NCI-H187 (cell line): ENCODE measurements around the gene RNFT2.

Experiments used
- DNase-seq, 2 experiments: peaks; one replicate each; lab custom pipeline; 2025; lab: John Stamatoyannopoulos, UW

RNFT2 gene

DNA sequence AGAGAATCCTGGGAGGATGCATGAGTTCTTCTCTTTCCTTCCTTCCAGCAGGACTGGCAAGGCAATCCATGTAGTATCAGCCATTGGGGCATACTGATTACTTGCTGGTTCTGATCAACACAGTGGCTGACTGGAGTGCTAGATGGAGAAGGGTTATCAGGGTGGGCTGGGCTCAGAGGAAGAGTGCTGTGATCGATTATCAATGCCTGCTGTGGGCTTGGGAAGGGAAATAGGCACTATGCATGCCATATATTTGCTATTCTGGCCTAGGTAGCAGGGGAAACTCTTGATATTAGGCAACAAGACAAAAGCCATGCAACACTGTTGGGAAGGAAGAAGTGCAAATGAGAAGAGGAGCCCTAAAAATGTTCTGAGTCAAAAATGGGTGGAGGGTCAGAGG lies 97.4 kb downstream of the RNFT2 start:
- DNase-seq: no peak

DNA sequence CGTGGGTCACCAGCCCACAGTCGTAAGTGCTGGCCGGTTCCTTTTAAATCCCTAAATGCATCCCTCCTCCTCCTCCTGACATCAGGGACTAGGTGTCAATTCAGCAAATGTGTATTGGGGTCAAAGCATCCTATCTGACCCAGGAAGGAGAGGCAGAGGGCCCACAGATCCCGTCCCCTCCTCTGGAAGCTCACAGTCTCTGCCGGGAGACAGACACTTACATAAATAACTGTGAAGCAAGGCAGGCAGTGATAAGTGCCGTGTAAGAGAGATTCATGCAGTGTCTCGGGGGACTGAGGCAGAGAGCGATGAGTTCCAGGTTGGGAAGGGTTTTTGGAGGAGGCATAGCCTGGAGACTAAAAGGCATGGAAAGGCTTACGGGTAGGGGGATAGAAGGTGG lies 99.0 kb downstream of the RNFT2 start:
- DNase-seq: no peak

DNA sequence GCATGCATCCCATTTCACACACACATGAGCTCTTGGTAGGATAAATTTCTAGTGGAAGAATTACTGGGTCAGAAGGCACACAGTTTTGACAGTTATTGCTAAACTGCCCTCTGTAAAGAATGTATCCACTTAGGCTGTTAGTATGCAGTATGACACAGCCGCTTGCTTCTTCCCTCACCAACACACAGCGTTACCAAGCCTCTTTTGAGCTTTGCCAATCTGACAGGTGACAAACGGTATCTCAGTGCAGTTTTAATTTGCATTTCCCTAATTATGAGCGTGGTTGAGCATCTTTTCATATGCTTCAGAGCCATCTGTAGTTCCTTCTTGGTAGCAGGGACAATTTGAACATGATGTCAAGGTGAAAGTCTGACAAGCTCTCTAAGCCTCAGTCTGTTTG lies 100.2 kb downstream of the RNFT2 start:
- no peak for DNase-seq

DNA sequence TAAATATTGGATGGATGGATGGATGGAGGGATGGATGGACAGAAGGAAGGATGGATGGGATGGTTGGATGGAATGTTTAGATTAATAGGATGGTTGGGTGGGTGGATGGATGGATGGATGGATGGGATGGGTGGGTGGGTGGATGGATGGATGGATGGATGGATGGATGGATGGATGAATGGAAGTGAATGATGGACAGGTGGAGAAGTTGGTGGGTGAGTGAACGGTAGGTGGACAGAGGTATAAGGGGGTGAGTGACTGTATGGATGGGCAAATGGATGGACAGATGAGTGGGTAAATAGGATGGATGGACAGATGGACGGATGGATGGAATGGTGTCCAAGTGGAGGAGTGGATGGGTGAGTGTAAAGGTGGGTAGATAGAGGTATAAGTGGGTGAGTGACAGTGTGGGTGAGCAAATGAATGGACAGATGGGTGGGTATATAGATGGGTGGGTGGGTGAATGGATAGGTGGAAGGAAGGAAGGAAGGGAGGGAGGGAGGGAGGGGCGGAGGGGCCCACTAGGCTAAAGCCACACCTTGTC lies 101.2 kb downstream of the RNFT2 start:
- no peak for DNase-seq

DNA sequence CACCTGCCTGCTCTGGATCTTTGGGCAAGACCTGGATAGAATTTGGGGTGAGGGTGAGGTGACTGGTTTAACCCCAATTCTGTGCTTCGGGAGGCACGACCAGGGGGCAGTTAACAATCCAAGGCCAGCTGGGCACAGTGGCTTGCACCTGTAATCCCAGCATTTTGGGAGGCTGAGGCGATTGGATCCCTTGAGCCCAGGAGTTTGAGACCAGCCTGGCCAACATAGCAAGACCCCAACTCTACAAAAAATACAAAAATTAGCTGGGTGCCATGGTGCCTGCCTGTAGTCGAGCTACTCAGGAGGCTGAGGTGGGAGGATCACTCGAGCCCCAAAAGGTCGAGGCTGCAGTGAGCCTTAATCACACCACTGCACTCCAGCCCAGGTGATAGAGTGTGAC lies 105.0 kb downstream of the RNFT2 start:
- no peak for DNase-seq

DNA sequence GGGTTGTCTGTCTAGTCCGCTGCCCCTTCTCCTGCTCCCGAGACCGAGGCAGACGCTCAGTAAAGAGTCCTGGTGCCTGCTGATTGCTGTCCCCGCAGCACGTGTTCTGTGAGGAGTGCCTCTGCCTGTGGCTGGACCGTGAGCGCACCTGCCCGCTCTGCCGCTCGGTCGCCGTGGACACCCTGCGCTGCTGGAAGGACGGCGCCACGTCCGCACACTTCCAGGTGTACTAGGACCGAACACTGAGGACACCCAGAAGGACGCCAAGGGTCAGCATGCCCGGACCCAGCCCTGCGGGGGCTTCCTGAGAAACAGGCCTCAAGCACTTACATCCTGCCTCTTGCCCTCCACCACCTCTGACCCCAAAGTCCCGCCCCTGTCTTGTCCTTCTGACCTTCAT lies 111.1 kb downstream of the RNFT2 start:
- no peak for DNase-seq

DNA sequence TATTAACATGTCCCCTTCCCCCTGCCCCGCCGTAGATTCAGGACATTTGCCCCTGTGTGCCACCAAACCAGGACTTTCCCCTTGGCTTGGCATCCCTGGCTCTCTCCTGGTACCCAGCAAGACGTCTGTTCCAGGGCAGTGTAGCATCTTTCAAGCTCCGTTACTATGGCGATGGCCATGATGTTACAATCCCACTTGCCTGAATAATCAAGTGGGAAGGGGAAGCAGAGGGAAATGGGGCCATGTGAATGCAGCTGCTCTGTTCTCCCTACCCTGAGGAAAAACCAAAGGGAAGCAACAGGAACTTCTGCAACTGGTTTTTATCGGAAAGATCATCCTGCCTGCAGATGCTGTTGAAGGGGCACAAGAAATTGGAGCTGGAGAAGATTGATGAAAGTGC lies 114.2 kb downstream of the RNFT2 start:
- no peak for DNase-seq

DNA sequence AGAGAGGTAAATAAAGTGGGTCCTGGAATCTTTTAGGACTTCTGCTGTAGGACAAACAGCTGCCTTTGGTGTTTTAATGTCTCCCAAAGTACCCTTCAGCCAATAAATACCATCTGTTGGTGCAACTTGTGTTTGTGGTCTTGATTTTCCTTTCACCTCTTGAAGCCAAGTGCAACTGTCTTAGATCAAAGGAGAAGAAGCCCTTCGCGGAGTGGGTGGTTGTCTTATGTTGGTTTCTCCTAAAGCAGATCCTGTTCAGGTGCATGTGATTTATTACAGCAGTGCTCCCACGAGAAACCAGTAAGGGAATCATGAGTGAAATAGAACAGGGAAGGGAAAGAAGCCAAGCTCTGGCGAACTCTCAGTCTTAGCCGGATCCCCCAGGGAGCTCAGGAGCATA lies 115.4 kb downstream of the RNFT2 start:
- no peak for DNase-seq

DNA sequence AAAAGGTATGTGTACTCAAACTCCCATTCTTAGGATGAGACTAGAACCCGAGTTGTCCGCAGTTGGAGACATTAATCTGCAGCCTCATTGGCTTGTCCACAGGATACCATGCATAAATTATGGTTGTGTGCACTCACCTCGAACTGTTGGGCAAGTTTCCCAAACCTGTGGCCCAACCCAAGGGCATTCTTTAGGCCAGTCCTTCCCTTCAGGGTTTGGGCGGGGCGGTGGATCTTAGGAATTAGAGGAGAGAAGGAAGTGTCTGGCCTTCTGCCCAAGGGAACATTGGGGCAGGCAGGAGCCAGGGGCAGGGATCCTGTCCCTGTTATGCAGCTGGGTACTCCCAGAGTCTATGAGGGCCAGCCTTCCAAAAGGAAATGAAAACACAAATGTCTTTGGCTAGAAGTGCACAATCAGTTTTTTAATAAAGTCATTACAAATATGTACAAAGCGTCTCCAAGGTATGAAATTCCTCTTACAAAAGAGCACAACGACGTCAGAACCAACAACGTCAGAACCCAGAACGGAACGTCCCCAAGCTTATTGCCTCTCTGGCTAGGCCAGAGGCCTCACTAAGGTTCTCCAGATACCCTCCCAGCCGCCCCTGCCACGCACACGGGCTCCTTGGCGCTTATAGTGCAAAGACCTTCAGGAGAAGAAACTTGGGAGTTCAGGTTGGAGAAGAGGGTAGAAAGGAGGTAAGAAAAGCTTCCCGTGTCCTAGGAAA lies 117.8 kb downstream of the RNFT2 start:
- DNase-seq: no peak

DNA sequence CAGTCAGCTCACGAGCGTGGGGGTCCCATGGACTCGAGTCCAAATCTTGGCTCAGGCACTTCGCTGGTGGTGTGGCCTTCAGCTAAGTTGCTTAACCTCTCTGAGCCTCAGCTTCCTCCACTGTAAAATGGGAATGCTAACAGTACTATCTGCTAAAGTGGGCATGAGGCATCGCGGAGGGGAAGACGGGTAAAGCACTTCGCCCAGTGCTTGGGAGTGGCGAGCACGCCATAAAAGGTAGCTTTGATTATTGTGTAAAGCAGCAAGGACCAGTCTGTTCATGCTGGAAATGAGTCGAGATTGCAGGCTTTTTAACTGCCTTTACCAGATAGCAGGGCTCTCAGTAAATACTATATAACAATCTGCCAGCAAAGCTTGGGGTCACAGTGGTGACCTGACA lies 118.6 kb downstream of the RNFT2 start:
- no peak for DNase-seq

DNA sequence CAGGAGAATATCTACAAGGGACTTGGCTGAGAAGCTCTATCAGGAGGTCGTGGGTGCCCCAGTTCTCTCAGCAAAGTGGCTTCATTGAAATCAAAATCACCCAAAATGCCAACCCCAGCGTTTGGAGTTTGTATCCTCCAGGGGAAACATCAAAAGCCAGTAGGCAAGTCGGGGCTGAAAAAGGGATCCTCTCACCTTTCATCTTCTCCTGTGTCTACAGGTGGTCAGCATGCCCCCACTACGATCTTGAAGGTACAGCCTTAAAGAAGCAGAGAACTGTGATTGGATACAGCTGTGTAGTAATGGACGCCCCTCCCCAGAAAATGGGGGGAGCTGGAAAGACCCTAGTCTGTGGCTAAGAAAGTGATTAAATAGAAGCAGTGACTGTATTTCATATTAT lies 121.0 kb downstream of the RNFT2 start:
- DNase-seq: no peak

DNA sequence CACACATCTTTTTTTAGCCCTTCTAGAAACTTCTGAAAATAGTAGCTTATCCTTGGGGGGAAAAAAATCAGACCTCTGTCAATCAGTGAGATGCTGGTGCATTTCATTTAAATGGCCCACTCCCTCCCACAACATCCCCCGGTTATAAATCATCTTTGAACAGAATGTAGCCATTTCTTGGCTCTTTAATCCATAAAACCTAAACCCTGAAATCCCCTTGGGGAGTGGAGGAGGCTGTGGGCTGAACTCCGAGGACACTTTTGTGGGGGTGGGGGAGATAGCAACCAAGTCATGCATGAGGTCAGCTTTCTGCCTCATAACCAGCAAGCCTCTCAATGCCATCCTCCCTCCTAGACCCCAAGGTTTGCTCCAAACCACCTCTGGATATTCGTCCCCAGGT lies 122.1 kb downstream of the RNFT2 start:
- no peak for DNase-seq

DNA sequence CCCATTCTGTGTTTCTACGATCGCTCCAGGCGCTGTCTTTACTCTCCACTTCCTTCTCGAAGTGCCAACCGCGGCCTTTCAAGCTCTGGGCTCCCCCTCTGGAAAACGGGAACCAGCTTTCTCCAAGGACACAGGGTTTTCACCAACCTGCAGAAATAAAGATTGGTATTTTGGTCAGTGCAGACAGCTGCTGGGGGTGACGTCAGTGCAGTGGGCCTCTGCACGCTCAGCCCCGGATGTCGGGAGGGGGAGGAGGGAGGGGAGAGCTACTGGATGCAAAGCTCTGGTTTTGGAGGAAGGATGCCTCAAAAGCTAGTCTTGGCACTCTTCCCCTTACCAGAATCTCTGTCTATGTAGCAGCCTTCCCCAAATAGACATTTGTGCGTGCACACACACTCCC lies 123.2 kb downstream of the RNFT2 start:
- DNase-seq: no peak

DNA sequence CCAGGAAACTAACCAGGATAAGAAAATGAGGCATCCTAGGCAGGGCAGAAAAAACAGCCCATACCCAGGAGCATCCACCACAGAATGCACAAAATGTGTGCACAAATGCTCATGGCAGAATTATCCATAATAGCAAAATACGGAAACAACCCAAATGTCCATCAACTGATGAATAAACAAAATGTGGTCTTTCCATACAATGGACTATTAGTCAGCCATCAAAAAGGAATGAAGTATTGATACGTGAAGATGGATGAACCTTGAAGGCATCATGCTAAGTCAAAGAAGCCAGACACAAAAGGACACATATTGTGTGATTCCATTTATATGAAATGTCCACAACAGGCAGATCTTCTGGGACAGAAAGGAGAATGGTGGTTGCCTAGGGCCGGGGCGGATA lies 124.1 kb downstream of the RNFT2 start:
- DNase-seq: no peak

DNA sequence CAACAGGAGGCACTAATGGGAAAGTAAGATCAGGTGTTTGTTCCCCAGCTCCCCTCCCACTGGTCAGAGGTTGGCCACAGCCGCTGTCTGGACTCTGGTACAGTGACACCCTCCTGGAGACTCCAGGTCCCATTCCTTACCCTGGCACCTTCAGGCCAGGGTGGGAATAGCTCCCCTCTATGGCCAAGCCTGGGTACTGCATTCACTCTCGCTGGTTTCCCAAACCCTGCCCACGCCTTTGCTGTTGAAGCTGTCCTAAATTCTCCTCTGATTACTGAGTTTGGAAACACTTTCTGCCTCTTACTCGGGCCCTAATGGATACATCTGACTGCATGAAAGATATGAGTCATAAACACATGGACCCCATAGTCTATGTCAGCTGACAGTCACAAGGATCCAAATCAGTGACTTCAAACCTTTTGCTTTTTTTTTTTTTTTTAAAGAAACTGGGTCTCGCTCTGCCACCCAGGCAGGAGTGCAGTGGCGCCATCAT lies 125.2 kb downstream of the RNFT2 start:
- DNase-seq: no peak

DNA sequence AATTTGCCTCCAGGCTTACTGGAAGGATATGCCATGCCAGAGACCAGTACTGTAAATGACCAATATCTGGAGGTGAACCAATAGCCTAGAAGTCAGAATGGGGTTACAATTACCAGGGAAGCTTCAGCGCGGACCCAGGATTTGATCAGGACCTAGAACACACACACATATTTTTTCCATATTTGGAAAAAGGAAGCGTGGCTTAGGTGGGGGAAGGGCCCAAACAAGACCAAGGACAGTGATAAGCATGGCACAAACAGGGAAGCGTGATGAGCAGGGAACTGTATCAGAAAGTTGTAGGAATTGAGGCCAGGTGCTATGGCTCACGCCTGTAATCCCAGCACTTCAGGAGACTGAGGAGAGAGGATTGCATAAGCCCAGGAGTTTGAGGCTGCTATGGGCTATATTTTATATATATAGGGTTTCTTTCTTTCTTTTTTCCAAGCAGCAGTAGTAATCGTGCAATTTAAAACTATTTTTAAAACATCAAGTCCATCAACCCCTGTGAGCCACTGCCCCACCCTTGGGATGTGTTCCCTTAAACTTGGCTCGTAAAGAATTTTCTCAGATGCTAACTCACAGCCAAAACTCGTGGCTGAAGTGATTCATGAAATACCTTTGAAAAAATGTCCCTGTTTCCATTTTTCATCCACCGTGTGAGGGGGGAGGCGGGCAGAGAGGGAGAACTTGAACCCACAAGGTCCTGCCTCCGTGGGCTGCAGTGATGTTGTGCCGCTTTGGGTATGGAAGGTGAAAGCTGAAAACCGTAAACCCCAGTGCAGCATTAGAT lies 126.5 kb downstream of the RNFT2 start:
- DNase-seq: no peak

DNA sequence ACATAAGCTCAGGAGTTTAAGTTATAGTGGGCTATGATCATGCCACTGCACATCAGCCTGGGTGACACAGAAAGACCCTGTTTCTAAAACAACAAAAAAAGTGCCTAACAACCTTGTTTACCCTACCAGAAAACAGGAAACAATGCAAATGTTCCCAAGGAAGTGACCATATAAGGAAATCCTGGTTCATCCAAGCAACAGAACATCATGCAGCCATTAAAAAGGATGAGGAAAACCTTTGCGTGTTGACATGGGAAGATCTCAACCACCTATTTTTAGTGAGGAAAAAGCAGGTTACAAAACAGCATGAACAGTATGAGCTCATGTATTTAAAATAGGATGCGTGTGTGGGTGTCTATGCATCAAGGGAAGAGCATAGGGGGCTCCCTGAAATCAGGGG lies 129.4 kb downstream of the RNFT2 start:
- no peak for DNase-seq

DNA sequence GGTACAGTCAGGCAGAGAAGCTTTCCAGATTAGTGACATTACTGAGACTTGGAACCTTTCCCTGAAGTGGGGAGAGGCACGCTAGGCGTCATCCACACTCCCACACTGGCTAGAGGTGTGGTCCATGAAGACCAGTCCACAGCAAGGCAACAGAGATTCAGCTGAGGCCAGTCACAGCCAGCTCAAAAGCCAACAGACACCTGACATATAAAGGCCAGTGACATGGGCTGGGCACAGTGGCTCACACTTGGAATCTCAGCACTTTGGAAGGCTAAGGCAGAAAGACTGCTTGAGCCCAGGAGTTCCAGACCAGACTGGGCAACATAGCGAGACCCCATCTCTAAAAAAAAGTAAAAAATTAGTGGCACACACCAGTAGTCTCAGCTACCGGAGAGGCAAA lies 132.2 kb downstream of the RNFT2 start:
- no peak for DNase-seq

DNA sequence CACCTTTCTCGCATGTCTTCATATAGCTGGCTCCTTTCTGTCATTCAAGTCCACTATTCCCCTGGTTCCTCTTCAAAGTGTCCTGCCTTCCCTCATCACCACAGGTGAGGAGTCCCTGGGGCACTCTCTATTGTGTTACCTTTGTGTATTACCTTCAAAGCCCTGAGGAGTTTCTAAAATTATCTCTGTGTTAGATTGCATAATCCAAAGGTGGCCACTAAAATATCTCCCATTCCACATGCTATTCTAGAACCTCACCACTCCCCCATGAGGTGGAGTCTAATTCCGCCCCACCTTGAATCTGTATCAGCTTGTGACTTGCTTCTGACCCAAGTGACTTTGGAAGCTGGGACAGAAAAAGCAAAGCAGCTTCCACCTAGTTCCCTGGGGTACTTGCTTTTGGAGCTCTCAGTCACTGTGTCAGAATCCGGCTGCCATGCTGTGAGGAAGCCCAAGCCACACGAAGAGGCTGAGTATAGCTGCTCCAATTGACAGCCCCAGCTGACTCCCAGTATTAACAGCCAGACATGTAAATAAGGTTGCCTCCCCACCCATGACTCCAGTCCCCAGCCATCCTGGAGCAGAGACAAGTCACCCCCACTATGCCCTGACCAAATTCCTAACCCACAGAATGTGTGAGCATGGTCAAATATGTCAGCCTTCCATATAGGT lies 136.3 kb downstream of the RNFT2 start:
- DNase-seq: no peak

DNA sequence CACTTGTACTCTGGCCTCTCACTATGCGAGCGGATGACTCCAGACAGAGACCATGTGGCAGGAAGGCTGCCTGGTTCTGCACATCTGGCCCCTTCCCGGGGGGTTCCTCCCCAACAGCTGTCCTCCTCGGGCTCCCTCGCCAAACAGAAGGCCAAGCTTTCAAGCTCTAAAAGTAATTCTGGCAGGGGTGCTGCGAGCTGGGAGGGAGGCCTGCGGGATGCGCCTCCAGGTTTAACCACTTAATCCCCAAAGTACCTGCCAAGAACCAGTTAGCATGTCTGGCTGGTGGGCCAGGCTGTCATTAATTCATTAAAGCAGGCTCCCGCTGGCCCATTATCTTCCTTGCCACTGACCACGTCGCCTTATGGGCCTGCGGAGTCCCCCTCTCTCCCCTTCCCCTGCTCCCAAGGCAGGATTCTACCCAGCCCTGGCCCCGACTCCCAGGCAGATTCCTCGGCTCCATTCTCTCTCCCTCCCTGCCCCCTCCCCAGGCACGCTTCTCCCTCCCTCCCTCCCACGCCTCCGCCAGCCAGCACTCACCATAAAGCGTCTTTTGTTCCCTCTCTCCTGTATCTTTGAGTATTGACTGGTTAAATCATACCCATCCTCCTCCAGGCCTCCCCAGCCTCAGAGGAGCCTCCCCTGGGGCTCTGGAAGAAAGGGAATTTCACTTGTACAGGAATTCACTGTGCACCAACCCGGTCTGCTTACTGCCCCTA lies 138.2 kb downstream of the RNFT2 start:
- no peak for DNase-seq

DNA sequence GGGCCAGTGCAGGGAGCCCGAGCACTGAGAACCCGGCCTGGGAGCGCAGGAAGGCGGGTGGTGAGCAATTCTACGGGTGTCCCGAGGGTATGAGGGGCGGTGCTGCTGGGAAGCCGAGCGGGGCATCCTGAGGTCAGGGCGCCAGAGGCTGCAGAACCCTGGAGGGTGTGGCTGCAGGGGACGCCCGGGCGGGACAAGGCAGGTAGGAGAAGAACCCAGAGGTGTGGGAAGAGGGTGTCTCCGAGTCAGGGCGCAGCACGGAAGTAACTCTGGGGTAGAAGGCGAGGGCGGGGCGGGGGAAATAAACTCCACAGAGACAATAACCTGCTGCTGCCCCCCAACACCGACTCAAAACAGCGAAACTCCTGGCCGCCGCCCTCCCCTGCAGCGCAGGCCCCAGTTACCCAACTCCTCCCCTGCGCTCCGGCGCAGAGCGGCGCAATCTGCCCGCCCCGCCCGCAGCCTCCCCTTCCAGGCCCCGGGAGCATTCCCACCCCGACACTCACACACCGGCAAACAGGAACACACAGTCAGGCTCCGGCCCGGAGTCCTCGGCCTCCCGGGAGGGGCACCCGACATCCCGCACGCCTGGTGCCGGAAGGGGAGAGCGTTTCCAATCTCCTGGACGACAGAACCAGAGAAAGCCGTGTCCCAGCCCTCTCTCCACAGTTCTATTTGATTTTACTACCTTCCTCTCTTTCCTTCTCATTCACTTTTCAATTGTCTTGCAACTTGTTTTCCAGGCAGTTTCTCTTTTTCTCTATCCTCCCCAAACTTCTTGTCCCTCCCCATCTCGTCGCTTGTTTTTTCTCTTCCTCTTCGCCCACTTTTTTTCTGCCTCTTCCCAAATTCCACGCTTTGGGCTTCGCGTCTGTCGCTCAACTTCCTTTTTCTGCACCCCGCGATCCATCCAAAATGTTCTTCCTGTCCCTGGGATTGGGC lies 140.7 kb downstream of the RNFT2 start:
- no peak for DNase-seq
